Heart left ventricle (tissue), 16 donors: ENCODE results near the gene F13A1. TPM values are rescaled to one million over a fixed set of nuclear protein-coding genes. Genes with fewer than 3 reads are reported as not detected.

Source experiments
- ATAC-seq, 4 donors: fragments of 200-7000 bp; cut with Tn5 transposase; one replicate each; pipeline ENCODE4 v1.9.1; 2020 to 2022; ENCODE audit warnings: moderate library complexity in 4 of 4, mild to moderate bottlenecking in 3 of 4, moderate number of reproducible peaks in 1 of 4
- DNase-seq, 5 donors: peaks; one replicate each; pipeline ENCODE4 v3.0.0-alpha.2; 2020
- H3K27ac ChIP-seq, 12 donors: fragments of 200-600 bp; sonication (generic) in 4 of 12; one replicate each; pipeline versions ENCODE4 v1.5.0 to v1.8.0; 2016 to 2022; ENCODE audit warnings: mild to moderate bottlenecking in 2 of 12
- H3K27me3 ChIP-seq, 9 donors: fragments of 200-600 bp; sonication (generic) in 2 of 9; one replicate each; pipeline versions ENCODE4 v1.5.1 to v1.8.0; 2016 to 2022; ENCODE audit warnings: mild to moderate bottlenecking in 3 of 9
- H3K36me3 ChIP-seq, 9 donors: fragments of 200-600 bp; sonication (generic) in 2 of 9; one replicate each; pipeline versions ENCODE4 v1.5.0 to v1.8.0; 2018 to 2022; ENCODE audit warnings: mild to moderate bottlenecking in 2 of 9
- H3K4me1 ChIP-seq, 12 donors: fragments of 200-600 bp; sonication (generic) in 4 of 12; one replicate each; pipeline versions ENCODE4 v1.5.0 to v1.8.0; 2016 to 2022; ENCODE audit warnings: mild to moderate bottlenecking in 3 of 12
- H3K4me3 ChIP-seq, 12 donors: fragments of 200-600 bp; sonication (generic) in 4 of 12; one replicate each; pipeline versions ENCODE4 v1.5.0 to v1.8.0; 2017 to 2022; ENCODE audit warnings: mild to moderate bottlenecking in 9 of 12, moderate library complexity in 4 of 12
- H3K9me3 ChIP-seq, 12 donors: fragments of 200-600 bp; sonication (generic) in 4 of 12; one replicate each; pipeline versions ENCODE4 v1.5.0 to v1.8.0; 2016 to 2022; ENCODE audit warnings: mild to moderate bottlenecking in 1 of 12
- POLR2A ChIP-seq, 2 donors: fragments of 450-650 bp; IDR thresholded peaks; one replicate each; pipeline ENCODE4 v1.6.1; 2017; ENCODE audit warnings: antibody characterized with exemption in 2 of 2, mild to moderate bottlenecking in 2 of 2, moderate library complexity in 2 of 2
- WGBS, 4 donors: extraction: QIAGEN DNeasy Blood & Tissue Kit in 2 of 4; methylation state at CpG; one replicate each; pipeline versions ENCODE4 v1.1.5 to v1.1.7; 2013 to 2018; 5-methylcytosine and 5-hydroxymethylcytosine counted together
- intact Hi-C, 10 donors: fragments of 100-400 bp; cut with DNase I; formaldehyde crosslinking; loops; one replicate each; pipeline versions ENCODE4 v1.11.1 to v1.14.2; 2022
- microRNA-seq, 4 donors: library from miRNA; unstranded; fragments of <30 nt; microRNA quantifications; one replicate each; pipeline versions ENCODE4 to v1.2.0, GENCODE V29; 2017 to 2020
- polyA plus RNA-seq, 2 donors: library from polyadenylated mRNA; stranded (reverse); fragments of 200-250 nt; gene quantifications; one replicate each; pipeline ENCODE4 v1.2.3, GENCODE V29; 2013
- total RNA-seq, 9 donors: library from RNA; depleted of rRNA in 2 of 9; stranded (reverse); fragments of >200 nt in 2 of 9; fragmentation: NEBNext Ultra II Directional in 3 of 9; extraction: Animal tissue kit (Norgen Biotek cat#: 25700) in 3 of 9; gene quantifications; one replicate each; pipeline versions ENCODE4 v1.1.0 to v1.2.4, GENCODE V29; 2016 to 2023
- TF ChIP-seq, protein P1 (sequence below), 12 donors: fragments of 200-600 bp; sonication (generic) in 4 of 12; IDR thresholded peaks; one replicate each; pipeline versions ENCODE4 v1.5.0 to v1.8.0; 2018 to 2022; ENCODE audit warnings: antibody characterized with exemption in 12 of 12, mild to moderate bottlenecking in 5 of 12
- donor health status: ischemic (EF 13 %, LVEDD 7.1; RV severe dilation, severe dysfunction).
- donor health status: healthy with polysubstance abuse.
- donor health status: DM: no; HTN: yes; CAD: no.
- donor health status: DM: no; HTN: no; CAD: no.
- donor health status: ischemic (EF 25% LVEDD 6.9; RV normal size, moderate dysfunction).
- donor health status: ischemic (EF 25% LVEDD 5.7; RV mildly dilated, moderate dysfunction).
- donor health status: healthy.
- donor health status: DM: yes; HTN: yes; CAD: no.
- donor health status: ischemic (EF 35%, LVEDD 5.7; RV mildly dilated, moderate dysfunction).
- donor health status: nonischemic (EF 11% LVEDD 7.7; RV severe dilation, severe dysfunction).
- donor health status: DM: yes; HTN: yes; CAD: no.
- donor health status: PGD.
- donor health status: ischemic (EF 29% LVEDD 5.4; RV normal size, mild dysfunction).
- donor health status: nonischemic (EF 23%, LVEDD 6.1; RV moderate dilation, normal function).

The F13A1 gene
- total and polyA plus RNA-seq, 11 donors = 9.0 to 415 (median 35.0) TPM

DNA sequence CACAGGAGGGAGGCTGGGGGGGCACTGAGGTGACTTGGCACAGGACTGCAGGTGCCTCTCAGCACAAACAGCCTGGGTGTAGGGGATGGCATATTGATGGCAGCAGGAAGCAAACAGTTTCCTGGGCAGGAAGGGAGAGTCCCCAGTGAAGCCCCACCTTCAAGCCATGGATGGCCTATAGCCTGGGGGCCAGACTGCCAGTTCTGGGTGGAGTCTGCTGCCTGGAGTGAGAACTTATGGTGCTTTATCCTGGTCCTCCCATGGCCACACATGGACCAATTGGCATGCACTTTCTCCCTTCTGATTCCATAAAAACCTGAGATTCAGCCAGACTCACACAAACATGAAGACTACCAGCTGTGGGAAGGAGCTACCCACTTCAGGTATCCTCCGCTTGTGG lies 198.5 kb downstream of the F13A1 start:
- Histone ChIP-seq H3K27ac (no peak overlapping the region), H3K4me1 (no peaks in the 10 kb centered on the region), H3K36me3 (no peaks in the 10 kb centered on the region), H3K9me3 (peaks cover 0 to 26% (median 0%) of the 10 kb centered on the region in 12 donors), H3K27me3 (no peaks in the 10 kb centered on the region), H3K4me3 (no peak overlapping the region)
- intact Hi-C loops = no loop called here
- no peak for TF ChIP-seq POLR2A (IDR thresholded peaks at IDR 0.05)
- TF ChIP-seq, protein P1, sequence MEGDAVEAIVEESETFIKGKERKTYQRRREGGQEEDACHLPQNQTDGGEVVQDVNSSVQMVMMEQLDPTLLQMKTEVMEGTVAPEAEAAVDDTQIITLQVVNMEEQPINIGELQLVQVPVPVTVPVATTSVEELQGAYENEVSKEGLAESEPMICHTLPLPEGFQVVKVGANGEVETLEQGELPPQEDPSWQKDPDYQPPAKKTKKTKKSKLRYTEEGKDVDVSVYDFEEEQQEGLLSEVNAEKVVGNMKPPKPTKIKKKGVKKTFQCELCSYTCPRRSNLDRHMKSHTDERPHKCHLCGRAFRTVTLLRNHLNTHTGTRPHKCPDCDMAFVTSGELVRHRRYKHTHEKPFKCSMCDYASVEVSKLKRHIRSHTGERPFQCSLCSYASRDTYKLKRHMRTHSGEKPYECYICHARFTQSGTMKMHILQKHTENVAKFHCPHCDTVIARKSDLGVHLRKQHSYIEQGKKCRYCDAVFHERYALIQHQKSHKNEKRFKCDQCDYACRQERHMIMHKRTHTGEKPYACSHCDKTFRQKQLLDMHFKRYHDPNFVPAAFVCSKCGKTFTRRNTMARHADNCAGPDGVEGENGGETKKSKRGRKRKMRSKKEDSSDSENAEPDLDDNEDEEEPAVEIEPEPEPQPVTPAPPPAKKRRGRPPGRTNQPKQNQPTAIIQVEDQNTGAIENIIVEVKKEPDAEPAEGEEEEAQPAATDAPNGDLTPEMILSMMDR (IDR thresholded peaks at IDR 0.05) = no peak
- no peak for ATAC-seq
- 91 to 100% (median 95%) methylated on average over 1 of the region's 1 CpG; no CpG with 5 or more reads in 1 of the 4 donors for WGBS, 4 donors
- no peak for DNase-seq

DNA sequence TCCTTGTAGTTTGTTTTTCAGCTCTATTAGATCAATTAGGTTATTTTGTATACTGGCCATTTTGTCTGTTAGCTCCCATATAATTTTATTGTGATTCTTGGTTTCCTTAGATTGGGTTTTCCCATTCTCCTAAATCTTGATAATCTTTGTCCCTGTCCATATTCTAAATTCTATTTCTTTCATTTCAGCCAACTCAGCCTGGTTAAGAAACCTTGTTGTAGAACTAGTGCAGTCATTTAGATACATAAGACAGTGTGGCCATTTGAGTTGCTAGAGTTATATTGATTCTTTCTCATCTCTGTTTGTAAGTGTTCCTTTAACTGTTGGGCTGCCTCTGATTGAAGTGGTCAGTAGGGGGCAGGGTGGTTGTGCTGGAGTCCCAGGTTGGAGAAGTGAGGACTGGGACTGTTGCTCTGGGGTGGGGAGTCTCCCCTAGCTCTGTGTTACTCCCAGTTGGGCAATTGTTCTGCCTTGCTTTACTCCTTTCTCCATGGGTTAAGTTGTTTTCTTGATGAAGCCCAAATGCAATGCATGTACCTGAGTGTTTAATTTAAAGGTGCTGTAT lies 214.9 kb downstream of the F13A1 start:
- Histone ChIP-seq H3K36me3 (no peaks in the 10 kb centered on the region), H3K4me3 (no peak overlapping the region), H3K9me3 (peaks cover 0 to 32% (median 2%) of the 10 kb centered on the region in 12 donors), H3K4me1 (no peaks in the 10 kb centered on the region), H3K27me3 (no peaks in the 10 kb centered on the region), H3K27ac (no peak overlapping the region)
- intact Hi-C loops = no loop called here
- ATAC-seq (no peak), DNase-seq (no peak)
- TF ChIP-seq, protein P1 (IDR thresholded peaks at IDR 0.05) = peak in 3 of 12 donors; percentile 4 to 14 (median 6)
- no peak for TF ChIP-seq POLR2A (IDR thresholded peaks at IDR 0.05)

Small RNA genes lying within 50 kb of the gene (microRNA-seq; reads per million reads assigned to microRNA genes)
- gene MIR5683 (0 reads per million in 4 donors), gene MIR7853 (0 reads per million in 4 donors)
